SK-N-SH (cell line): ENCODE measurements around the gene UNK. TPM values are rescaled to one million over a fixed set of nuclear protein-coding genes. Genes with fewer than 3 reads are reported as not detected.

Experiments
- CHD2 ChIP-seq: fragments of 150-350 bp; IDR thresholded peaks from 2 replicates; pipeline ENCODE4 v1.6.1; 2018; ENCODE audit warnings: low read length; ENCODE audit not compliant: partially characterized antibody
- EP300 ChIP-seq, 2 experiments: IDR thresholded peaks; 2 replicates each; pipeline versions ENCODE4 v1.4.0 to v1.6.1; 2012; ENCODE audit warnings: borderline replicate concordance in 1 of 2, low read depth in 1 of 2, low read length in 1 of 2
- FOSL2 ChIP-seq: IDR thresholded peaks from 2 replicates; pipeline ENCODE4 v1.4.0; 2012; ENCODE audit warnings: low read depth, mild to moderate bottlenecking, moderate library complexity, borderline replicate concordance
- FOXM1 ChIP-seq: IDR thresholded peaks from 2 replicates; pipeline ENCODE4 v1.4.0; 2012; ENCODE audit warnings: low read depth, mild to moderate bottlenecking
- GABPA ChIP-seq: IDR thresholded peaks from 2 replicates; pipeline ENCODE4 v1.4.0; 2012; ENCODE audit warnings: low read depth, mild to moderate bottlenecking
- GATA2 ChIP-seq: sonication (generic); formaldehyde crosslinking; IDR thresholded peaks from 2 replicates; pipeline ENCODE4 v1.5.0; 2020; ENCODE audit warnings: mild to moderate bottlenecking, missing genetic modification reagents
- MEF2A ChIP-seq: IDR thresholded peaks from 2 replicates; pipeline ENCODE4 v1.4.0; 2012; ENCODE audit warnings: low read depth, borderline replicate concordance
- MXI1 ChIP-seq: IDR thresholded peaks from 2 replicates; pipeline ENCODE4 v1.6.1; 2012; ENCODE audit warnings: mild to moderate bottlenecking, low read depth, low read length, improper control_type of control experiment
- NFIC ChIP-seq: IDR thresholded peaks from 2 replicates; pipeline ENCODE4 v1.4.0; 2012; ENCODE audit warnings: borderline replicate concordance
- NRF1 ChIP-seq: IDR thresholded peaks from 2 replicates; pipeline ENCODE4 v1.6.1; 2012; ENCODE audit warnings: low read depth, mild to moderate bottlenecking, low read length
- POLR2AphosphoS5 ChIP-seq: IDR thresholded peaks from 2 replicates; pipeline ENCODE4 v1.6.1; 2012; ENCODE audit warnings: low read depth, low read length
- RAD21 ChIP-seq: IDR thresholded peaks from 2 replicates; pipeline ENCODE4 v1.6.1; 2012; ENCODE audit warnings: mild to moderate bottlenecking, low read length
- RCOR1 ChIP-seq: fragments of 150-350 bp; IDR thresholded peaks from 2 replicates; pipeline ENCODE4 v1.6.1; 2017; ENCODE audit warnings: antibody characterized with exemption, low read length
- RFX5 ChIP-seq: IDR thresholded peaks from 2 replicates; pipeline ENCODE4 v1.6.1; 2012; ENCODE audit warnings: mild to moderate bottlenecking, improper control_type of control experiment, low read length
- RXRA ChIP-seq: IDR thresholded peaks from 2 replicates; pipeline ENCODE4 v1.4.0; 2012; ENCODE audit warnings: low read depth, mild to moderate bottlenecking, borderline replicate concordance
- TAF1 ChIP-seq: IDR thresholded peaks from 2 replicates; pipeline ENCODE4 v1.6.1; 2012; ENCODE audit warnings: low read depth, mild to moderate bottlenecking, low read length, moderate library complexity, borderline replicate concordance
- TCF12 ChIP-seq: IDR thresholded peaks from 2 replicates; pipeline ENCODE4 v1.4.0; 2012
- TEAD4 ChIP-seq: IDR thresholded peaks from 2 replicates; pipeline ENCODE4 v1.4.0; 2012; ENCODE audit warnings: mild to moderate bottlenecking, borderline replicate concordance; ENCODE audit not compliant: insufficient read depth
- YY1 ChIP-seq: IDR thresholded peaks from 2 replicates; pipeline ENCODE4 v1.4.0; 2012; ENCODE audit warnings: low read depth, mild to moderate bottlenecking
- polyA plus RNA-seq, 3 experiments: library from polyadenylated mRNA; depleted of rRNA; stranded (reverse); fragments of >200 nt; gene quantifications; 2 replicates each; pipeline ENCODE4 v1.2.3, GENCODE V29; 2012
- TF ChIP-seq, protein P1 (sequence below): IDR thresholded peaks from 2 replicates; pipeline ENCODE4 v1.6.1; 2012; ENCODE audit warnings: mild to moderate bottlenecking, low read depth, low read length, moderate library complexity
- TF ChIP-seq, protein P2 (sequence below): IDR thresholded peaks from 2 replicates; pipeline ENCODE4 v1.4.0; 2012; ENCODE audit warnings: low read depth
- TF ChIP-seq, protein P3 (sequence below): fragments of 200-600 bp; sonication (generic); IDR thresholded peaks from 2 replicates; pipeline ENCODE4 v1.6.1; 2017; ENCODE audit warnings: antibody characterized with exemption, mild to moderate bottlenecking, moderate library complexity
- TF ChIP-seq, protein P4 (sequence below): fragments of 150-350 bp; IDR thresholded peaks from 2 replicates; pipeline ENCODE4 v1.6.1; 2016; ENCODE audit warnings: mild to moderate bottlenecking, low read depth, low read length
- TF ChIP-seq, protein P5 (sequence below): fragments of 150-350 bp; IDR thresholded peaks from 2 replicates; pipeline ENCODE4 v1.6.1; 2017; ENCODE audit warnings: antibody characterized with exemption, low read length, low read depth, borderline replicate concordance
- TF ChIP-seq, protein P6 (sequence below): IDR thresholded peaks from 2 replicates; pipeline ENCODE4 v1.4.0; 2012; ENCODE audit warnings: low read depth, borderline replicate concordance

UNK gene
- polyA plus RNA-seq, 1 of the 3 experiments (the other 2 are of a cell fraction): 24.8 TPM

DNA sequence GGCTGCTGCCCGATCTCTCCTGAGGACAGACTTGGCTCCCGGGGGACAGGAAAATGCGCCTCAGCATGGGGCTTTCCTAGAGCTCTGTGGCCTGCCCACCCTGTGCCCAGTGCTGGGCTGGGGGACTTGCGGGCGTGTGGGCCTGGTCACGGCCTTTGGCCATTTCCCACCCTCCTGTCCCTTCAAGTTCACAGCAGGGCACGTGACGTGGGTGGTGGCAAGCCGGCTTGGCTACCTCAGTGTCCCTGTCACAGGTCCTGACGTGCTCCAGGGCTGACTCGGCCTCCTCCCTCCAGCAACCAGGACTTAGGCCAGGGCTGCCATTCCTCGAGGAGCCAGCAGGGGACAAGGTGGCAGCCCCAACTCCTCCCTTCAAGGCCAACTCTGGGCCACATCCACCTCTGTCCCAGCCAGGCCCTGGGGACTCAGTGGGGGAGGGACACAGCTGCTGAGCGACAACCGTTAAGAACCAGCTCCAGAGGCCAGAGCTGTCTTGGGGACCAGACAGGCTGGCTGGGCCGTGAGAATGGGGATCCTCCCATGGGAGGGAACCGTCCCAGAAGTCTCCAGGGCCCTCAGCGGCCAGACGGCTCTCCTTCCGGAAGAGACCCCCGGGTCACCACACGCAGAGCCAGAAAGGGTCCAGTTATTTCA lies 60.6 kb downstream of the UNK start (continued):
- TF ChIP-seq, protein P1, sequence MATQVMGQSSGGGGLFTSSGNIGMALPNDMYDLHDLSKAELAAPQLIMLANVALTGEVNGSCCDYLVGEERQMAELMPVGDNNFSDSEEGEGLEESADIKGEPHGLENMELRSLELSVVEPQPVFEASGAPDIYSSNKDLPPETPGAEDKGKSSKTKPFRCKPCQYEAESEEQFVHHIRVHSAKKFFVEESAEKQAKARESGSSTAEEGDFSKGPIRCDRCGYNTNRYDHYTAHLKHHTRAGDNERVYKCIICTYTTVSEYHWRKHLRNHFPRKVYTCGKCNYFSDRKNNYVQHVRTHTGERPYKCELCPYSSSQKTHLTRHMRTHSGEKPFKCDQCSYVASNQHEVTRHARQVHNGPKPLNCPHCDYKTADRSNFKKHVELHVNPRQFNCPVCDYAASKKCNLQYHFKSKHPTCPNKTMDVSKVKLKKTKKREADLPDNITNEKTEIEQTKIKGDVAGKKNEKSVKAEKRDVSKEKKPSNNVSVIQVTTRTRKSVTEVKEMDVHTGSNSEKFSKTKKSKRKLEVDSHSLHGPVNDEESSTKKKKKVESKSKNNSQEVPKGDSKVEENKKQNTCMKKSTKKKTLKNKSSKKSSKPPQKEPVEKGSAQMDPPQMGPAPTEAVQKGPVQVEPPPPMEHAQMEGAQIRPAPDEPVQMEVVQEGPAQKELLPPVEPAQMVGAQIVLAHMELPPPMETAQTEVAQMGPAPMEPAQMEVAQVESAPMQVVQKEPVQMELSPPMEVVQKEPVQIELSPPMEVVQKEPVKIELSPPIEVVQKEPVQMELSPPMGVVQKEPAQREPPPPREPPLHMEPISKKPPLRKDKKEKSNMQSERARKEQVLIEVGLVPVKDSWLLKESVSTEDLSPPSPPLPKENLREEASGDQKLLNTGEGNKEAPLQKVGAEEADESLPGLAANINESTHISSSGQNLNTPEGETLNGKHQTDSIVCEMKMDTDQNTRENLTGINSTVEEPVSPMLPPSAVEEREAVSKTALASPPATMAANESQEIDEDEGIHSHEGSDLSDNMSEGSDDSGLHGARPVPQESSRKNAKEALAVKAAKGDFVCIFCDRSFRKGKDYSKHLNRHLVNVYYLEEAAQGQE: no peak
- TF ChIP-seq, protein P2, sequence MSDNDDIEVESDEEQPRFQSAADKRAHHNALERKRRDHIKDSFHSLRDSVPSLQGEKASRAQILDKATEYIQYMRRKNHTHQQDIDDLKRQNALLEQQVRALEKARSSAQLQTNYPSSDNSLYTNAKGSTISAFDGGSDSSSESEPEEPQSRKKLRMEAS: no peak
- no peak for TF ChIP-seq RFX5
- TF ChIP-seq, protein P3, sequence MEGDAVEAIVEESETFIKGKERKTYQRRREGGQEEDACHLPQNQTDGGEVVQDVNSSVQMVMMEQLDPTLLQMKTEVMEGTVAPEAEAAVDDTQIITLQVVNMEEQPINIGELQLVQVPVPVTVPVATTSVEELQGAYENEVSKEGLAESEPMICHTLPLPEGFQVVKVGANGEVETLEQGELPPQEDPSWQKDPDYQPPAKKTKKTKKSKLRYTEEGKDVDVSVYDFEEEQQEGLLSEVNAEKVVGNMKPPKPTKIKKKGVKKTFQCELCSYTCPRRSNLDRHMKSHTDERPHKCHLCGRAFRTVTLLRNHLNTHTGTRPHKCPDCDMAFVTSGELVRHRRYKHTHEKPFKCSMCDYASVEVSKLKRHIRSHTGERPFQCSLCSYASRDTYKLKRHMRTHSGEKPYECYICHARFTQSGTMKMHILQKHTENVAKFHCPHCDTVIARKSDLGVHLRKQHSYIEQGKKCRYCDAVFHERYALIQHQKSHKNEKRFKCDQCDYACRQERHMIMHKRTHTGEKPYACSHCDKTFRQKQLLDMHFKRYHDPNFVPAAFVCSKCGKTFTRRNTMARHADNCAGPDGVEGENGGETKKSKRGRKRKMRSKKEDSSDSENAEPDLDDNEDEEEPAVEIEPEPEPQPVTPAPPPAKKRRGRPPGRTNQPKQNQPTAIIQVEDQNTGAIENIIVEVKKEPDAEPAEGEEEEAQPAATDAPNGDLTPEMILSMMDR: peak; percentile 70
- TF ChIP-seq, protein P4, sequence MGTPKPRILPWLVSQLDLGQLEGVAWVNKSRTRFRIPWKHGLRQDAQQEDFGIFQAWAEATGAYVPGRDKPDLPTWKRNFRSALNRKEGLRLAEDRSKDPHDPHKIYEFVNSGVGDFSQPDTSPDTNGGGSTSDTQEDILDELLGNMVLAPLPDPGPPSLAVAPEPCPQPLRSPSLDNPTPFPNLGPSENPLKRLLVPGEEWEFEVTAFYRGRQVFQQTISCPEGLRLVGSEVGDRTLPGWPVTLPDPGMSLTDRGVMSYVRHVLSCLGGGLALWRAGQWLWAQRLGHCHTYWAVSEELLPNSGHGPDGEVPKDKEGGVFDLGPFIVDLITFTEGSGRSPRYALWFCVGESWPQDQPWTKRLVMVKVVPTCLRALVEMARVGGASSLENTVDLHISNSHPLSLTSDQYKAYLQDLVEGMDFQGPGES: no peak
- peak; percentile 35; the same call in 1 of the 2 replicates for TF ChIP-seq POLR2AphosphoS5
- no peak for TF ChIP-seq GABPA
- TF ChIP-seq CHD2: peak; percentile 48
- no peak; the same call in none of the 2 replicates for TF ChIP-seq MXI1
- no peak for TF ChIP-seq NFIC
- TF ChIP-seq RCOR1: no peak
- no peak for TF ChIP-seq YY1
- peak; percentile 44 for TF ChIP-seq RAD21
- no peak for TF ChIP-seq MEF2A
- peak in 1 of 2 experiments; percentile 55; a peak in 1 of 4 replicates for TF ChIP-seq EP300 (IDR thresholded peaks at IDR 0.05; ENCODE audit: borderline replicate concordance in 1 of 2, low read depth in 1 of 2, low read length in 1 of 2)
- no peak for TF ChIP-seq FOXM1
- no peak for TF ChIP-seq TEAD4
- no peak for TF ChIP-seq TCF12
- TF ChIP-seq NRF1: no peak
- no peak for TF ChIP-seq FOSL2
- TF ChIP-seq, protein P5, sequence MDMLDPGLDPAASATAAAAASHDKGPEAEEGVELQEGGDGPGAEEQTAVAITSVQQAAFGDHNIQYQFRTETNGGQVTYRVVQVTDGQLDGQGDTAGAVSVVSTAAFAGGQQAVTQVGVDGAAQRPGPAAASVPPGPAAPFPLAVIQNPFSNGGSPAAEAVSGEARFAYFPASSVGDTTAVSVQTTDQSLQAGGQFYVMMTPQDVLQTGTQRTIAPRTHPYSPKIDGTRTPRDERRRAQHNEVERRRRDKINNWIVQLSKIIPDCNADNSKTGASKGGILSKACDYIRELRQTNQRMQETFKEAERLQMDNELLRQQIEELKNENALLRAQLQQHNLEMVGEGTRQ: no peak
- TF ChIP-seq, protein P6, sequence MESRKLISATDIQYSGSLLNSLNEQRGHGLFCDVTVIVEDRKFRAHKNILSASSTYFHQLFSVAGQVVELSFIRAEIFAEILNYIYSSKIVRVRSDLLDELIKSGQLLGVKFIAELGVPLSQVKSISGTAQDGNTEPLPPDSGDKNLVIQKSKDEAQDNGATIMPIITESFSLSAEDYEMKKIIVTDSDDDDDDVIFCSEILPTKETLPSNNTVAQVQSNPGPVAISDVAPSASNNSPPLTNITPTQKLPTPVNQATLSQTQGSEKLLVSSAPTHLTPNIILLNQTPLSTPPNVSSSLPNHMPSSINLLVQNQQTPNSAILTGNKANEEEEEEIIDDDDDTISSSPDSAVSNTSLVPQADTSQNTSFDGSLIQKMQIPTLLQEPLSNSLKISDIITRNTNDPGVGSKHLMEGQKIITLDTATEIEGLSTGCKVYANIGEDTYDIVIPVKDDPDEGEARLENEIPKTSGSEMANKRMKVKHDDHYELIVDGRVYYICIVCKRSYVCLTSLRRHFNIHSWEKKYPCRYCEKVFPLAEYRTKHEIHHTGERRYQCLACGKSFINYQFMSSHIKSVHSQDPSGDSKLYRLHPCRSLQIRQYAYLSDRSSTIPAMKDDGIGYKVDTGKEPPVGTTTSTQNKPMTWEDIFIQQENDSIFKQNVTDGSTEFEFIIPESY: no peak
- no peak for TF ChIP-seq TAF1
- TF ChIP-seq RXRA: no peak
- TF ChIP-seq GATA2 (CRISPR knock-in tag): no peak
